Mesodermal cell (in vitro differentiated cells): Measurements from ENCODE around the gene MUSK.

Experiments
- H3K27ac ChIP-seq: 2 replicates; pipeline ENCODE4 v1.7.0; 2013; ENCODE audit warnings: mild to moderate bottlenecking, low read depth, low read length, moderate library complexity; ENCODE audit not compliant: severe bottlenecking
- H3K36me3 ChIP-seq: 2 replicates; pipeline ENCODE4 v1.7.1; 2013; ENCODE audit warnings: mild to moderate bottlenecking, low read length, moderate library complexity; ENCODE audit not compliant: control insufficient read depth, insufficient read depth
- H3K4me1 ChIP-seq: one replicate; pipeline ENCODE4 v1.7.1; 2013; ENCODE audit warnings: mild to moderate bottlenecking, low read length; ENCODE audit not compliant: insufficient read depth, control insufficient read depth, poor library complexity, severe bottlenecking
- H3K4me3 ChIP-seq: 2 replicates; pipeline ENCODE4 v1.7.0; 2013; ENCODE audit warnings: low read length, control low read depth, mild to moderate bottlenecking; ENCODE audit not compliant: insufficient read depth, poor library complexity, severe bottlenecking; ENCODE audit errors: extremely low read depth
- H3K9me3 ChIP-seq: 2 replicates; pipeline ENCODE4 v1.7.1; 2013; ENCODE audit warnings: mild to moderate bottlenecking, low read length, moderate library complexity; ENCODE audit not compliant: control insufficient read depth
- WGBS, 2 experiments: methylation state at CpG; one replicate each; pipeline ENCODE4 v1.1.5; 2013; ENCODE audit warnings: missing lambda C conversion rate in 2 of 2; ENCODE audit not compliant: insufficient coverage in 2 of 2; 5-methylcytosine and 5-hydroxymethylcytosine counted together

Gene MUSK

DNA sequence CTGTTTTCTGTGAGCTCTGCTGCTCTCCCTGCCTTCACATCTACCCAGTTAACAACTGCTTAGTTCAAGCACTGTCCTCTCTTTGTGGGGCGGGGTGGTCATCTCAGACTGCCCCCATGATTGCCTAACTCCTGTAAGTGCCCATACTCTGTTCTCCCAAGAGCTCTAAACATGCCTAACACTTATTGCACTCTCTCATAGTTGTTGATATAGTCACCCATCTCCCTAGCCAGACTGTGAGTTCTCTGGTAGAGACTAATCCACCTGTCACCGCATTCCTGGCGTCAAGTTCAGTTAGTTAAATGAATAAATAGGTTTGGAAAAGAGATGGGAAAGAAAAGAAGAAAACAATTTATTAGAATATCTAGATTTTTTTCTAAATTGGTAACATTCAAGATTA is 18.3 kb upstream of the MUSK start:
- Histone ChIP-seq H3K27ac (no peak overlapping the region), H3K4me1 (no peaks in the 10 kb centered on the region), H3K4me3 (no peak overlapping the region), H3K36me3 (no peaks in the 10 kb centered on the region), H3K9me3 (no peaks in the 10 kb centered on the region)
- WGBS, 2 experiments, result 71 to 90% methylated on average over 1 of the region's 3 CpGs

DNA sequence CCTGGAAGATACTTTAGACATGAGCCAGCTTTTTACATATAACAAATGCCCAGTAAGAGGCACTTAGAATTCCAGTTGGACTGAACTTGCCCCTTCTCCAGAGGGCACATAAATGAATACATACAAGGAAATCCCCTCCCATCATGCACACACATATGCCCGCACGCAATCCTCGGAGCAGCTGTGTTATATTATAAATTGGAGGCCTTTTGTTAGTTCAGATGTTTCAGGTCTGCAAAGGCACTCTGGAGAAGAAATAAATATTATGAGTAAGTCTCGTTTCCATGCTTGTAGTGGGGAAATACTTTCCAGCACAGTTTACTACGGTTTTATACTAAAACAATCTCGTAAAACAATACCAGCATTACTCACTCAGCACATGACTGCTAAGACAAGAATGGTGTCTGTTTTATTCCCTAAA is 17.6 kb upstream of the MUSK start:
- H3K4me3 ChIP-seq, result no peak overlapping the region
- 86 to 100% methylated on average over 2 of the region's 6 CpGs for WGBS, 2 experiments
- H3K4me1 ChIP-seq, result no peaks in the 10 kb centered on the region

DNA sequence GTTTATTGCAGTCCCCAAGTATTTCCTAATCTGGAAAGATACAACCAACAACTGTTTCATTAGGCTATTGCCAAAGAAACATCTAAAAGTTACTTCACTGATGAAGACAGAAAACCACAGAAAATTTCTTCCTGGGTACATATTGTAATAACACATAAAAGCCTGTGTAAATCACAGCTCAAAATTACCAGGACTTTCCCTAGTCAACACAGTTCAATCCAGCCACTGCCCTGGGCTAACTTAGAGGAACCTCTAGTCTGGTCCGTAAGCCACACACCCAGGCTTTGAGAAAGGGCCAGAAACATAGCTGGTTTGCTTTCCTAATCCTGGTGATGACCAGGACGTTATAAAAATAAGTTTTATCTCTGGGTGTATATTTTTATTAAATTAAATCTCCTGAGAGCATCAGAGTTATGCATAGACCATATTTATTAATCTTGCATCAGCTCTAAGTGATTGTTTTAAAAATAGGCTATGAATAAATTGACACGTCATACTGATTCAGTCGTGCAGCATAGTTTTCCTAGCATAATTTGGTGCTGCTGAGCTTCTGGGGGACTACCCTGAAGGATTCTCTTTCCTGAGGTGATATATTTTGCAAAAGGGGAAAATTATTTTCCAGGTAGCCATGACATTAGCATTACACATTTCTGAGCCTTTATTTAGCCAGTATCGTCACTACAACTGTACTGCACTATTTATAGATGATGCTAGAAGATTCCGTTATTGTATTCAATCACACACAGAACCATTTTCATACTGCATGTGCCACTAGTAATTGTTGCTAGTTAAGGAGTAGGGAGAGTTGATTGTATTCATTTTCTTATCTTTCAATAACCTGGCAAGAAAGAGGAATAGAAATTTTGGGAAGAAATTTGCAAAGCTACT is 12.6 kb upstream of the MUSK start:
- no peaks in the 10 kb centered on the region for H3K36me3 ChIP-seq
- no peaks in the 10 kb centered on the region for H3K9me3 ChIP-seq
- no peaks in the 10 kb centered on the region for H3K4me1 ChIP-seq
- WGBS, 2 experiments, result 89 to 100% methylated on average over 1 to 3 of the region's 6 CpGs
- H3K4me3 ChIP-seq, result no peak overlapping the region
- H3K27ac ChIP-seq, result no peak overlapping the region

More for the DNA sequence above, 17.6 kb upstream of the MUSK start:
- Histone ChIP-seq H3K27ac (no peak overlapping the region), H3K36me3 (no peaks in the 10 kb centered on the region), H3K9me3 (no peaks in the 10 kb centered on the region)

DNA sequence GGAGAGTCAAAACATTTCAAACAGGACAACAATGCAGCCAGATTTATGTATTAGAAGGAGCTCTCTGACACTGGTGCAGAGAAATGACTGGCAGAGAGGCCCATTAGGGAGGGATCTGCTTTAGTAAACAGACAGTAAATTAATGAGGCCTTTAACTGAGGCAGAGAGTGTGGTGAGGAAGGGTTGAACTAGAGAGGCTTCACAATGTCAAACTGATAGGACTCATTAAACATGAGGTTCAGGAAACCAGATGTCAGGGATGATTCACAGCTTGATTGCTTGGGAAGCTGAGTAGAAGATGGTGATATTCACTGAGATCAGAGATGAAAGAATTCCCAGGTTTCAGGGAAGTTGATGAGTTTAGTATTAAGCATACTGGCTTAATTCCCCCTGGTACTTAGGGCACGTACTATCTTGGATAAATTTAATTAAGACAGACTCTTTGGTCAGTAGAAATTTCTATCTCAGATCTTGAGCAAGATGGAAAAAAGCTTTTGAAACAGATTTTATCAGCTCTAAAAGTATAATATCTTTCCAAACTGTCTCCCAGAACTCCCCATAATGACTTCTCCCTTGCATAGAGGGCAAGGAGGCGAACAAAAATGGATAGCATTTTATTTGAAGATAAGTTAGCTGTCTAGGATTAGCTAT is 8.6 kb upstream of the MUSK start:
- H3K4me3 ChIP-seq, result no peak overlapping the region
- H3K36me3 ChIP-seq, result no peaks in the 10 kb centered on the region
- no peaks in the 10 kb centered on the region for H3K4me1 ChIP-seq
- H3K27ac ChIP-seq, result no peak overlapping the region
- WGBS, 2 experiments, result 83% methylated on average over 1 of the region's 2 CpGs; no CpG with 5 or more reads in 1 of the 2 experiments
- no peaks in the 10 kb centered on the region for H3K9me3 ChIP-seq

DNA sequence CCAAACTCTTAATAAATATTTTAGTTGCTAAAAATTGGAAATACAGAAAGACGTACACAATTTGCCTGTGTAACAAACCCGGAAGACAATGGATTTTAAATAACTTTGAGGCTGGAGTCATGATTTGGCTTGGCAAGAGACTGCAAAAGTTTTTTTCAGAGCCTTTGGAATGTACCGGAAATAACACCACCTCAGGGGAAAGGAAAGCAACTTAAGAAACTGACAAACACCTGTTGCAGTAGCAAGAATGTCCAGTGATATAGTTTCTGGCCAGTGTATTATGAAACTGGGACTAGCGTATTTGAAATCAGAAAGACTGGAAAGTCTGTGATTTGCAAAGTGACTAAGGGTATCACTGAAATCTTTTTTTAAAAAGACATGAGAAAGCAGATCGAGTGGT is 842 bp downstream of the MUSK start:
- Histone ChIP-seq H3K36me3 (no peaks in the 10 kb centered on the region), H3K4me3 (no peak overlapping the region), H3K4me1 (no peaks in the 10 kb centered on the region), H3K27ac (no peak overlapping the region), H3K9me3 (no peaks in the 10 kb centered on the region)
- 95 to 100% methylated on average over 4 of the region's 5 CpGs for WGBS, 2 experiments

- H3K36me3 ChIP-seq, result no peaks in the 10 kb centered on the region
- WGBS, 2 experiments, result no CpG with 5 or more reads among the region's 4 CpGs
- no peaks in the 10 kb centered on the region for H3K4me1 ChIP-seq
- H3K9me3 ChIP-seq, result no peaks in the 10 kb centered on the region
- no peak overlapping the region for H3K27ac ChIP-seq
- H3K4me3 ChIP-seq, result no peak overlapping the region
These were observed 3.3 kb downstream of the MUSK start for GRCh38 chr9:110671849-110672248.

DNA sequence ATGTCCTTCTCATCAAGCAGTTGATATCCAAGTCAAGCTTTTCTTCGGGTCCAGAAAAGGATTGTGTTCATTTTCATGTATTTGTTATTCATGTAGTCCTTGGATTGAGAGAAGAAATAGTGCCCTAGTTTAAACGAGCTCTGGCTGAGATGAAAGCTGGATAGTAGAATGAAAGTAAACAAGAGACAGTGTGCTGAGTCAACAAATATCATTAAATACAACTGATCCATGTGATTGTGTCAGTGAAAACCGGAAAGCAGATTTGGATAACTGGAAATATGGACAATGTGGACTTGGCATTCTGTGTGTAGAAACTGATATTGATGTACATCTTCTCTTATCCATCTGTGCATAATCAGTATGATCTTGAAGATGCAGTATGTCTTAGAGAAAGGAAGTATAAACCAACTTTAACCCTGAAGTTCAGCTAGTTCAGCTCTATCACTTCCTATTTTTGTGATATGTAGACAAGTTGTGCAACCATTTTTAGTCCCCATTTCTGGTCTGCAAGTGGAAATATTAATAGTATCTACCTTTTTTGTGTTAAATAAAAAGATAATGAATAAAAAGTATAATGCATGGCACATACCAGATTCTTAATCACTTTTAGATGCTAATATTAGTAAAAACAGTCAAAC is 4.4 kb downstream of the MUSK start:
- H3K4me1 ChIP-seq, result no peaks in the 10 kb centered on the region
- no peaks in the 10 kb centered on the region for H3K36me3 ChIP-seq
- 86 to 100% methylated on average over 1 of the region's 3 CpGs for WGBS, 2 experiments
- no peak overlapping the region for H3K4me3 ChIP-seq
- no peak overlapping the region for H3K27ac ChIP-seq
- H3K9me3 ChIP-seq, result no peaks in the 10 kb centered on the region

DNA sequence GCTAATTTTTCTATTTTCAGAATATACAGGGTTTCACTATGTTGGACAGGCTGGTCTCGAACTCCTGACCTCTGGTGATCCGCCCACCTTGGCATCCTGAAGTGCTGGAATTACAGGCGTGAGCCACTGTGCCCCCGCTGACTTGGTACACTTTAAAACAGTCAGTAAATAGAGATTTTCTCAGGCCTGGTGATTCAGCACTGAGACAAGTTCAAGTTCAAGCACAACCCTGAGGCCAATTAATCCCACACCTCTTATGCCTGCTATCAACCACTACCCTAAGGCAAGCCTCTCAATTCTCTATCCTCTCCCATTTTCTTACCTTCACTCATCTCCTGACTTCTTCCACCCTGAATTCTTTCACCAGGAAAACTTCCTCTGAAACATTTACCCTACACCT is 18.9 kb downstream of the MUSK start:
- Histone ChIP-seq H3K4me3 (no peak overlapping the region), H3K36me3 (no peaks in the 10 kb centered on the region), H3K27ac (no peak overlapping the region), H3K9me3 (no peaks in the 10 kb centered on the region), H3K4me1 (no peaks in the 10 kb centered on the region)
- 77 to 85% methylated on average over 4 of the region's 4 CpGs for WGBS, 2 experiments

DNA sequence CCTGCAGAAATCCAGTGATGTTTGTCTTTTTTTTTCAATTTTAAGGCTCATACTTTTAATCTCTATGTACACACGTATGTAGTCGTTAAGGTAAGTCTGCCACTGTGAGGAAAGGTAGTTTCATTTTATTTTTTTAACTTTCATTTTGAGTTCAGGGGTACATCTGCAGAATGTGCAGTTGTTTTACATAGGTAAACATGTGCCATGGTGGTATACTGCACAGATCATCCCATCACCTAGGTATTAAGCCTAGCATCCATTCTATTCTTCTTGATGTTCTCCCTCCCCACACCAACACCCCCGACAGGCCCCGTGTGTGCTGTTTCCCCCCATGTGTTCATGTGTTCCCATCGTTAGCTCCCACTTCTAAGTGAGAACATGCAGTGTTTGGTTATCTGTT is 19.7 kb downstream of the MUSK start:
- Histone ChIP-seq H3K4me3 (no peak overlapping the region), H3K4me1 (no peaks in the 10 kb centered on the region), H3K36me3 (no peaks in the 10 kb centered on the region), H3K9me3 (no peaks in the 10 kb centered on the region), H3K27ac (no peak overlapping the region)
- 90% methylated on average over 2 of the region's 5 CpGs; no CpG with 5 or more reads in 1 of the 2 experiments for WGBS, 2 experiments

- WGBS, 2 experiments, result 82 to 87% methylated on average over 4 to 5 of the region's 5 CpGs
- no peaks in the 10 kb centered on the region for H3K9me3 ChIP-seq
- H3K4me3 ChIP-seq, result no peak overlapping the region
- H3K36me3 ChIP-seq, result no peaks in the 10 kb centered on the region
- no peaks in the 10 kb centered on the region for H3K4me1 ChIP-seq
- no peak overlapping the region for H3K27ac ChIP-seq
These were observed 22.5 kb downstream of the MUSK start for GRCh38 chr9:110691002-110691549.
